ENCODE data around the gene RFPL1.
A peak's percentile ranks its signal among the peaks of the same experiment; 100 is the strongest.
"Not testable (repeated sequence)": the region's sequence is repeated elsewhere in the genome, so short reads cannot be mapped to it uniquely, and the experiment has no call there.

RFPL1 gene

GRCh38 chr22:29438283-29438682 is at the start of gene RFPL1:
Gene RFPL1 (plus strand): TSS chr22:29438583.
- H3K4me3 ChIP-seq (ENCODE audit: low read depth, low read length); H3K27ac ChIP-seq (ENCODE audit: low read depth, low read length); H3K9ac ChIP-seq (ENCODE audit: low read depth, low read length); H3K27me3 ChIP-seq (ENCODE audit: control insufficient read depth, insufficient read depth, low read length); H3K36me3 ChIP-seq (ENCODE audit: control insufficient read depth, insufficient read depth, low read length); H3K4me1 ChIP-seq (ENCODE audit: control insufficient read depth, insufficient read depth, low read length); H3K9me3 ChIP-seq (ENCODE audit: control insufficient read depth, insufficient read depth, low read length): not testable (repeated sequence)

- Histone ChIP-seq H3K27ac (ENCODE audit: low read depth, low read length) (no peak overlapping the region), H3K27me3 (ENCODE audit: control insufficient read depth, insufficient read depth, low read length) (no peaks in the 10 kb centered on the region), H3K4me1 (ENCODE audit: control insufficient read depth, insufficient read depth, low read length) (peaks cover 4% of the 10 kb centered on the region; the same call in 1 of the 2 replicates), H3K36me3 (ENCODE audit: control insufficient read depth, insufficient read depth, low read length) (peaks cover 14% of the 10 kb centered on the region; the same call in 1 of the 2 replicates), H3K4me3 (ENCODE audit: low read depth, low read length) (peak overlapping the region; percentile 92), H3K9ac (ENCODE audit: low read depth, low read length) (no peak overlapping the region), H3K9me3 (ENCODE audit: control insufficient read depth, insufficient read depth, low read length) (no peaks in the 10 kb centered on the region)
Measured at GRCh38 chr22:29388759-29389090, 49.7 kb upstream of the RFPL1 start.

- no peaks in the 10 kb centered on the region for H3K9me3 ChIP-seq (ENCODE audit: control insufficient read depth, insufficient read depth, low read length)
- H3K4me1 ChIP-seq (ENCODE audit: control insufficient read depth, insufficient read depth, low read length): peaks cover 4% of the 10 kb centered on the region; the same call in 1 of the 2 replicates
Measured at GRCh38 chr22:29390270-29390669, 48.1 kb upstream of the RFPL1 start.

GRCh38 chr22:29391546-29391945 is 46.8 kb upstream of the RFPL1 start:
- H3K27ac ChIP-seq (ENCODE audit: low read depth, low read length): no peak overlapping the region
- H3K36me3 ChIP-seq (ENCODE audit: control insufficient read depth, insufficient read depth, low read length): no peaks in the 10 kb centered on the region
- H3K27me3 ChIP-seq (ENCODE audit: control insufficient read depth, insufficient read depth, low read length): no peaks in the 10 kb centered on the region
- H3K4me1 ChIP-seq (ENCODE audit: control insufficient read depth, insufficient read depth, low read length): peaks cover 4% of the 10 kb centered on the region; the same call in 1 of the 2 replicates
- H3K9me3 ChIP-seq (ENCODE audit: control insufficient read depth, insufficient read depth, low read length): no peaks in the 10 kb centered on the region
- H3K4me3 ChIP-seq (ENCODE audit: low read depth, low read length): no peak overlapping the region
- no peak overlapping the region for H3K9ac ChIP-seq (ENCODE audit: low read depth, low read length)

More at GRCh38 chr22:29390270-29390669, 48.1 kb upstream of the RFPL1 start:
- peaks cover 5% of the 10 kb centered on the region; the same call in 1 of the 2 replicates for H3K36me3 ChIP-seq (ENCODE audit: control insufficient read depth, insufficient read depth, low read length)
- no peak overlapping the region for H3K4me3 ChIP-seq (ENCODE audit: low read depth, low read length)
- no peak overlapping the region for H3K27ac ChIP-seq (ENCODE audit: low read depth, low read length)
- H3K9ac ChIP-seq (ENCODE audit: low read depth, low read length): no peak overlapping the region
- no peaks in the 10 kb centered on the region for H3K27me3 ChIP-seq (ENCODE audit: control insufficient read depth, insufficient read depth, low read length)

- Histone ChIP-seq H3K4me3 (ENCODE audit: low read depth, low read length) (no peak overlapping the region), H3K36me3 (ENCODE audit: control insufficient read depth, insufficient read depth, low read length) (no peaks in the 10 kb centered on the region), H3K4me1 (ENCODE audit: control insufficient read depth, insufficient read depth, low read length) (no peaks in the 10 kb centered on the region), H3K9ac (ENCODE audit: low read depth, low read length) (no peak overlapping the region), H3K27me3 (ENCODE audit: control insufficient read depth, insufficient read depth, low read length) (no peaks in the 10 kb centered on the region), H3K9me3 (ENCODE audit: control insufficient read depth, insufficient read depth, low read length) (no peaks in the 10 kb centered on the region), H3K27ac (ENCODE audit: low read depth, low read length) (no peak overlapping the region)
Measured at GRCh38 chr22:29393019-29393608, 45.3 kb upstream of the RFPL1 start.

GRCh38 chr22:29394931-29395581 is 43.3 kb upstream of the RFPL1 start:
- Histone ChIP-seq H3K9ac (ENCODE audit: low read depth, low read length) (no peak overlapping the region), H3K4me3 (ENCODE audit: low read depth, low read length) (no peak overlapping the region), H3K4me1 (ENCODE audit: control insufficient read depth, insufficient read depth, low read length) (no peaks in the 10 kb centered on the region), H3K36me3 (ENCODE audit: control insufficient read depth, insufficient read depth, low read length) (no peaks in the 10 kb centered on the region), H3K9me3 (ENCODE audit: control insufficient read depth, insufficient read depth, low read length) (no peaks in the 10 kb centered on the region), H3K27me3 (ENCODE audit: control insufficient read depth, insufficient read depth, low read length) (no peaks in the 10 kb centered on the region), H3K27ac (ENCODE audit: low read depth, low read length) (no peak overlapping the region)

- Histone ChIP-seq H3K4me1 (ENCODE audit: control insufficient read depth, insufficient read depth, low read length) (no peaks in the 10 kb centered on the region), H3K9me3 (ENCODE audit: control insufficient read depth, insufficient read depth, low read length) (no peaks in the 10 kb centered on the region), H3K9ac (ENCODE audit: low read depth, low read length) (no peak overlapping the region), H3K36me3 (ENCODE audit: control insufficient read depth, insufficient read depth, low read length) (no peaks in the 10 kb centered on the region), H3K4me3 (ENCODE audit: low read depth, low read length) (no peak overlapping the region), H3K27me3 (ENCODE audit: control insufficient read depth, insufficient read depth, low read length) (no peaks in the 10 kb centered on the region), H3K27ac (ENCODE audit: low read depth, low read length) (no peak overlapping the region)
Measured at GRCh38 chr22:29396126-29396525, 42.3 kb upstream of the RFPL1 start.

GRCh38 chr22:29397791-29398190 is 40.6 kb upstream of the RFPL1 start:
- Histone ChIP-seq H3K27me3 (ENCODE audit: control insufficient read depth, insufficient read depth, low read length) (no peaks in the 10 kb centered on the region), H3K4me1 (ENCODE audit: control insufficient read depth, insufficient read depth, low read length) (no peaks in the 10 kb centered on the region)

GRCh38 chr22:29400576-29400975 is 37.8 kb upstream of the RFPL1 start:
- H3K27me3 ChIP-seq (ENCODE audit: control insufficient read depth, insufficient read depth, low read length): no peaks in the 10 kb centered on the region
- H3K27ac ChIP-seq (ENCODE audit: low read depth, low read length): no peak overlapping the region
- H3K9ac ChIP-seq (ENCODE audit: low read depth, low read length): no peak overlapping the region
- no peaks in the 10 kb centered on the region for H3K9me3 ChIP-seq (ENCODE audit: control insufficient read depth, insufficient read depth, low read length)
- no peak overlapping the region for H3K4me3 ChIP-seq (ENCODE audit: low read depth, low read length)
- no peaks in the 10 kb centered on the region for H3K4me1 ChIP-seq (ENCODE audit: control insufficient read depth, insufficient read depth, low read length)
- no peaks in the 10 kb centered on the region for H3K36me3 ChIP-seq (ENCODE audit: control insufficient read depth, insufficient read depth, low read length)

More at GRCh38 chr22:29397791-29398190, 40.6 kb upstream of the RFPL1 start:
- Histone ChIP-seq H3K27ac (ENCODE audit: low read depth, low read length) (no peak overlapping the region), H3K4me3 (ENCODE audit: low read depth, low read length) (no peak overlapping the region), H3K36me3 (ENCODE audit: control insufficient read depth, insufficient read depth, low read length) (no peaks in the 10 kb centered on the region), H3K9me3 (ENCODE audit: control insufficient read depth, insufficient read depth, low read length) (no peaks in the 10 kb centered on the region), H3K9ac (ENCODE audit: low read depth, low read length) (no peak overlapping the region)

- not testable (repeated sequence) for H3K9ac ChIP-seq (ENCODE audit: low read depth, low read length); H3K27ac ChIP-seq (ENCODE audit: low read depth, low read length); H3K4me1 ChIP-seq (ENCODE audit: control insufficient read depth, insufficient read depth, low read length); H3K9me3 ChIP-seq (ENCODE audit: control insufficient read depth, insufficient read depth, low read length); H3K4me3 ChIP-seq (ENCODE audit: low read depth, low read length); H3K36me3 ChIP-seq (ENCODE audit: control insufficient read depth, insufficient read depth, low read length); H3K27me3 ChIP-seq (ENCODE audit: control insufficient read depth, insufficient read depth, low read length)
Measured at GRCh38 chr22:29401538-29401937, 36.8 kb upstream of the RFPL1 start.

GRCh38 chr22:29408940-29409339 is 29.4 kb upstream of the RFPL1 start:
- H3K4me3 ChIP-seq (ENCODE audit: low read depth, low read length): no peak overlapping the region
- no peak overlapping the region for H3K27ac ChIP-seq (ENCODE audit: low read depth, low read length)
- H3K9me3 ChIP-seq (ENCODE audit: control insufficient read depth, insufficient read depth, low read length): no peaks in the 10 kb centered on the region
- no peaks in the 10 kb centered on the region for H3K27me3 ChIP-seq (ENCODE audit: control insufficient read depth, insufficient read depth, low read length)
- H3K36me3 ChIP-seq (ENCODE audit: control insufficient read depth, insufficient read depth, low read length): no peaks in the 10 kb centered on the region
- H3K9ac ChIP-seq (ENCODE audit: low read depth, low read length): no peak overlapping the region
- no peaks in the 10 kb centered on the region for H3K4me1 ChIP-seq (ENCODE audit: control insufficient read depth, insufficient read depth, low read length)

Measured in HUES48 (cell line).